Measurements from ENCODE around the gene ITGAL.

DNA sequence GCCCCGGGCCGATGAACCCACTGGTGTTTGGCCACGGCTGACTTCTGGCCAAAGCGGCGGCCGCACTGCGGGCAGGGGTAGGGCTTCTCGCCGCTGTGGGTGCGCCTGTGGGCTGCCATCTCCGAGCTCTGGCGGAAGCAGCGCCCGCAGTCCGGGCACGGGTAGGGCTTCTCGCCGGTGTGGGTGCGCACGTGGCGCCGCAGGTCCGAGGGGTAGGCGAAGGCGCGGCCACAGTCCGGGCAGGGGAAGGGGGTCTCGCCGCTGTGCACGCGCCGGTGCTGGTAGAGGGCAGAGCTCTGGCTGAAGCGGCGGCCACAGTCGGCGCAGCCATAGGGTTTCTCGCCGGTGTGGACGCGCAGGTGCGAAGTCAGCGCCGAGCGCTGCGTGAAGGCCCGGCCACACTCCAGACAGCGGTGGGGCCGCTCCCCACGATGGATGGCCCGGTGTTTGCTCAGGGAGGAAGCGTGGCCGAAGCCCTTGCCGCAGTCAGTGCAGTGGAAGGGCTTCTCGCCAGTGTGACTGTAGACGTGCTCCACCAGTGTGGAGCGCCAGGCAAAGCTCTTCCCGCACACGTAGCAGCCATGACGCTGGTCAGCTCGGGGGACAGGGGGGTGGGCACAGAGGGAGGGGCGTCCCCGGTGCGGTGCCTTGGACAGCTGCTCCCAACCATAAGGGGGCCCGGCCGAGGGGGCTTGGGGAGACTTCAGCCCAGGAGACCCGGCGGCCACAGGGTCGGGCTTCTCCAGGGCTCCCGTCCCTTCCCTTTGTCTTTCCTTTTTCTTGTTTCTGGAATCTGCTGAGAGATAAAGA is 83.0 kb downstream of the ITGAL start:
- TF ChIP-seq, protein P1, sequence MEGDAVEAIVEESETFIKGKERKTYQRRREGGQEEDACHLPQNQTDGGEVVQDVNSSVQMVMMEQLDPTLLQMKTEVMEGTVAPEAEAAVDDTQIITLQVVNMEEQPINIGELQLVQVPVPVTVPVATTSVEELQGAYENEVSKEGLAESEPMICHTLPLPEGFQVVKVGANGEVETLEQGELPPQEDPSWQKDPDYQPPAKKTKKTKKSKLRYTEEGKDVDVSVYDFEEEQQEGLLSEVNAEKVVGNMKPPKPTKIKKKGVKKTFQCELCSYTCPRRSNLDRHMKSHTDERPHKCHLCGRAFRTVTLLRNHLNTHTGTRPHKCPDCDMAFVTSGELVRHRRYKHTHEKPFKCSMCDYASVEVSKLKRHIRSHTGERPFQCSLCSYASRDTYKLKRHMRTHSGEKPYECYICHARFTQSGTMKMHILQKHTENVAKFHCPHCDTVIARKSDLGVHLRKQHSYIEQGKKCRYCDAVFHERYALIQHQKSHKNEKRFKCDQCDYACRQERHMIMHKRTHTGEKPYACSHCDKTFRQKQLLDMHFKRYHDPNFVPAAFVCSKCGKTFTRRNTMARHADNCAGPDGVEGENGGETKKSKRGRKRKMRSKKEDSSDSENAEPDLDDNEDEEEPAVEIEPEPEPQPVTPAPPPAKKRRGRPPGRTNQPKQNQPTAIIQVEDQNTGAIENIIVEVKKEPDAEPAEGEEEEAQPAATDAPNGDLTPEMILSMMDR (conservative IDR thresholded peaks at IDR 0.05; ENCODE audit: low read depth, low read length), result no peak
- TF ChIP-seq EZH2 (IDR thresholded peaks at IDR 0.05; ENCODE audit: borderline replicate concordance, low read depth, low read length, poor library complexity, severe bottlenecking), result no peak

All from A673 (cell line).